ENCODE measurements around the gene LRP6. TPM values are rescaled to one million over a fixed set of nuclear protein-coding genes. Genes with fewer than 3 reads are reported as not detected.

LRP6 gene
- total and polyA plus RNA-seq, 2 experiments from 2014 or later: 29.1 to 73.8 TPM

DNA sequence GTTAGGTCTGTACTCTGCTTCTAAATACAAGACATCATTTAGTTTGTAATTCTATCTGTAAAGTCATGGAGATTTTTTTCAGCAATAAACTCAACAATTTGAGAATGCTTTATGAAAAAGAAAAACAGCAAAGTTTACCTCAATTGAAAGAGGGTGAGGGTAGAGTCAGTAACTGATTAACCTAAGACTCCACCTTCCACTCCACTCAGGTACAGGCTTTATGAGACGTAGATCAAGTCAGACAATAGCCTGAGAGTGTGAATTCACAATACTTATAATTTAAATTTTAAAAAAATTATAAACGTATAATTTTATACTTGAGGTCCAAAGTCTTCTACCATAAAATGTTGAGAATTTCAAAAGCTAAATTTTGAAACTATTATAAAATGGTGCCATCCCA lies 150.2 kb downstream of the LRP6 start:
- Mint-ChIP-seq H3K27ac (no peak overlapping the region), H3K4me1 (no peaks in the 10 kb centered on the region), H3K27me3 (ENCODE audit: insufficient read depth, low read depth, poor library complexity) (peaks cover 6% of the 10 kb centered on the region), H3K4me3 (no peak overlapping the region), H3K9me3 (no peaks in the 10 kb centered on the region), H3K36me3 (ENCODE audit: low read depth) (peaks cover 28% of the 10 kb centered on the region; the same call in 2 of the 3 replicates)
- DNase-seq (ENCODE audit: low spot score) (no peak), ATAC-seq (no peak)
- Histone ChIP-seq H3K9me2 (ENCODE audit: insufficient read depth) (no peaks in the 10 kb centered on the region), H3K27ac (ENCODE audit: low read depth) (no peak overlapping the region), H3K4me3 (no peak overlapping the region), H4K20me1 (replicated peaks; ENCODE audit: insufficient read depth) (0 out of 2 replicates have a peak, but pooled peaks cover 3% of the 10 kb centered on the region), H3K4me1 (ENCODE audit: insufficient read depth) (no peaks in the 10 kb centered on the region), H3K4me2 (no peak overlapping the region), H3K79me2 (replicated peaks; ENCODE audit: insufficient read depth) (no peaks in the 10 kb centered on the region), H2AFZ (no peak overlapping the region), H3K27me3 (ENCODE audit: insufficient read depth) (no peaks in the 10 kb centered on the region), H3K36me3 (ENCODE audit: insufficient read depth) (peaks cover 4% of the 10 kb centered on the region; the same call in 1 of the 2 replicates), H3F3A (replicated peaks; ENCODE audit: low read depth) (no peaks in the 10 kb centered on the region)
- no peak for TF ChIP-seq ZNF331 (CRISPR knock-in tag; IDR thresholded peaks at IDR 0.05; ENCODE audit: low read depth)
- TF ChIP-seq STAT1 (IDR thresholded peaks at IDR 0.05; ENCODE audit: unreplicated experiment): no peak
- TF ChIP-seq, protein P1, sequence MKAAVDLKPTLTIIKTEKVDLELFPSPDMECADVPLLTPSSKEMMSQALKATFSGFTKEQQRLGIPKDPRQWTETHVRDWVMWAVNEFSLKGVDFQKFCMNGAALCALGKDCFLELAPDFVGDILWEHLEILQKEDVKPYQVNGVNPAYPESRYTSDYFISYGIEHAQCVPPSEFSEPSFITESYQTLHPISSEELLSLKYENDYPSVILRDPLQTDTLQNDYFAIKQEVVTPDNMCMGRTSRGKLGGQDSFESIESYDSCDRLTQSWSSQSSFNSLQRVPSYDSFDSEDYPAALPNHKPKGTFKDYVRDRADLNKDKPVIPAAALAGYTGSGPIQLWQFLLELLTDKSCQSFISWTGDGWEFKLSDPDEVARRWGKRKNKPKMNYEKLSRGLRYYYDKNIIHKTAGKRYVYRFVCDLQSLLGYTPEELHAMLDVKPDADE (IDR thresholded peaks at IDR 0.05): no peak
- no peak for TF ChIP-seq CREB1 (CRISPR knock-in tag; IDR thresholded peaks at IDR 0.05; ENCODE audit: low read depth)

DNA sequence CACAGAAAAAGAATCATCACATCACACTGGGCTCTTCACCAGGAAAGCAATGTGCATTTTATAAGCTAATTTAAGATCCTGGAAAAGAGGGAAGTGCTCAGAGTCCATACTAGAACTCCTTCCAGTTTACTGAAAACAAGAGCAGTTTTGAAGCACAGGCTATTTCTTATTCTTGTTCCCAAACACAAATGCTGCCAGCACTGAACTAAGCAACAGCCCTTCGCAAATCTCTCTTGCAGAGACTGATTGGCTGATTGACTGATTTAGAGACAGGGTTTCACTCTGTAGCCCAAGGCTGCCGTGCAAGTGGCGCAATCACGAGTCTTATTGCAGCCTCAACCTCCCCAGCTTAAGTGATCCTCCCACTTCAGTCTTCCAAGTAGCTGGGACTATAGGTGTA lies 151.3 kb downstream of the LRP6 start:
- no peaks in the 10 kb centered on the region for H3K27me3 ChIP-seq (ENCODE audit: insufficient read depth)
- Mint-ChIP-seq H3K4me3 (no peak overlapping the region), H3K9me3 (no peaks in the 10 kb centered on the region; the same call in 2 of the 3 replicates), H3K27me3 (ENCODE audit: insufficient read depth, low read depth, poor library complexity) (peaks cover 2% of the 10 kb centered on the region), H3K27ac (no peak overlapping the region), H3K4me1 (no peaks in the 10 kb centered on the region; the same call in 2 of the 3 replicates), H3K36me3 (ENCODE audit: low read depth) (peaks cover 24% of the 10 kb centered on the region; the same call in 2 of the 3 replicates)
- H3F3A ChIP-seq (replicated peaks; ENCODE audit: low read depth): no peaks in the 10 kb centered on the region
- no peak overlapping the region for H3K4me3 ChIP-seq
- TF ChIP-seq POLR2AphosphoS5 (IDR thresholded peaks at IDR 0.05; ENCODE audit: low read depth) (no peak), CREB1 (CRISPR knock-in tag; IDR thresholded peaks at IDR 0.05; ENCODE audit: low read depth) (no peak), ZNF331 (CRISPR knock-in tag; IDR thresholded peaks at IDR 0.05; ENCODE audit: low read depth) (no peak), NANOG (IDR thresholded peaks at IDR 0.05; ENCODE audit: borderline replicate concordance) (no peak), EZH2 (IDR thresholded peaks at IDR 0.05; ENCODE audit: low read depth, unreplicated experiment) (no peak), ZNF114 (CRISPR knock-in tag; IDR thresholded peaks at IDR 0.05) (no peak), JUNB (IDR thresholded peaks at IDR 0.05; ENCODE audit: unreplicated experiment) (no peak)
- TF ChIP-seq, protein P2, sequence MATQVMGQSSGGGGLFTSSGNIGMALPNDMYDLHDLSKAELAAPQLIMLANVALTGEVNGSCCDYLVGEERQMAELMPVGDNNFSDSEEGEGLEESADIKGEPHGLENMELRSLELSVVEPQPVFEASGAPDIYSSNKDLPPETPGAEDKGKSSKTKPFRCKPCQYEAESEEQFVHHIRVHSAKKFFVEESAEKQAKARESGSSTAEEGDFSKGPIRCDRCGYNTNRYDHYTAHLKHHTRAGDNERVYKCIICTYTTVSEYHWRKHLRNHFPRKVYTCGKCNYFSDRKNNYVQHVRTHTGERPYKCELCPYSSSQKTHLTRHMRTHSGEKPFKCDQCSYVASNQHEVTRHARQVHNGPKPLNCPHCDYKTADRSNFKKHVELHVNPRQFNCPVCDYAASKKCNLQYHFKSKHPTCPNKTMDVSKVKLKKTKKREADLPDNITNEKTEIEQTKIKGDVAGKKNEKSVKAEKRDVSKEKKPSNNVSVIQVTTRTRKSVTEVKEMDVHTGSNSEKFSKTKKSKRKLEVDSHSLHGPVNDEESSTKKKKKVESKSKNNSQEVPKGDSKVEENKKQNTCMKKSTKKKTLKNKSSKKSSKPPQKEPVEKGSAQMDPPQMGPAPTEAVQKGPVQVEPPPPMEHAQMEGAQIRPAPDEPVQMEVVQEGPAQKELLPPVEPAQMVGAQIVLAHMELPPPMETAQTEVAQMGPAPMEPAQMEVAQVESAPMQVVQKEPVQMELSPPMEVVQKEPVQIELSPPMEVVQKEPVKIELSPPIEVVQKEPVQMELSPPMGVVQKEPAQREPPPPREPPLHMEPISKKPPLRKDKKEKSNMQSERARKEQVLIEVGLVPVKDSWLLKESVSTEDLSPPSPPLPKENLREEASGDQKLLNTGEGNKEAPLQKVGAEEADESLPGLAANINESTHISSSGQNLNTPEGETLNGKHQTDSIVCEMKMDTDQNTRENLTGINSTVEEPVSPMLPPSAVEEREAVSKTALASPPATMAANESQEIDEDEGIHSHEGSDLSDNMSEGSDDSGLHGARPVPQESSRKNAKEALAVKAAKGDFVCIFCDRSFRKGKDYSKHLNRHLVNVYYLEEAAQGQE (IDR thresholded peaks at IDR 0.05; ENCODE audit: unreplicated experiment): no peak
- TF ChIP-seq, protein P3, sequence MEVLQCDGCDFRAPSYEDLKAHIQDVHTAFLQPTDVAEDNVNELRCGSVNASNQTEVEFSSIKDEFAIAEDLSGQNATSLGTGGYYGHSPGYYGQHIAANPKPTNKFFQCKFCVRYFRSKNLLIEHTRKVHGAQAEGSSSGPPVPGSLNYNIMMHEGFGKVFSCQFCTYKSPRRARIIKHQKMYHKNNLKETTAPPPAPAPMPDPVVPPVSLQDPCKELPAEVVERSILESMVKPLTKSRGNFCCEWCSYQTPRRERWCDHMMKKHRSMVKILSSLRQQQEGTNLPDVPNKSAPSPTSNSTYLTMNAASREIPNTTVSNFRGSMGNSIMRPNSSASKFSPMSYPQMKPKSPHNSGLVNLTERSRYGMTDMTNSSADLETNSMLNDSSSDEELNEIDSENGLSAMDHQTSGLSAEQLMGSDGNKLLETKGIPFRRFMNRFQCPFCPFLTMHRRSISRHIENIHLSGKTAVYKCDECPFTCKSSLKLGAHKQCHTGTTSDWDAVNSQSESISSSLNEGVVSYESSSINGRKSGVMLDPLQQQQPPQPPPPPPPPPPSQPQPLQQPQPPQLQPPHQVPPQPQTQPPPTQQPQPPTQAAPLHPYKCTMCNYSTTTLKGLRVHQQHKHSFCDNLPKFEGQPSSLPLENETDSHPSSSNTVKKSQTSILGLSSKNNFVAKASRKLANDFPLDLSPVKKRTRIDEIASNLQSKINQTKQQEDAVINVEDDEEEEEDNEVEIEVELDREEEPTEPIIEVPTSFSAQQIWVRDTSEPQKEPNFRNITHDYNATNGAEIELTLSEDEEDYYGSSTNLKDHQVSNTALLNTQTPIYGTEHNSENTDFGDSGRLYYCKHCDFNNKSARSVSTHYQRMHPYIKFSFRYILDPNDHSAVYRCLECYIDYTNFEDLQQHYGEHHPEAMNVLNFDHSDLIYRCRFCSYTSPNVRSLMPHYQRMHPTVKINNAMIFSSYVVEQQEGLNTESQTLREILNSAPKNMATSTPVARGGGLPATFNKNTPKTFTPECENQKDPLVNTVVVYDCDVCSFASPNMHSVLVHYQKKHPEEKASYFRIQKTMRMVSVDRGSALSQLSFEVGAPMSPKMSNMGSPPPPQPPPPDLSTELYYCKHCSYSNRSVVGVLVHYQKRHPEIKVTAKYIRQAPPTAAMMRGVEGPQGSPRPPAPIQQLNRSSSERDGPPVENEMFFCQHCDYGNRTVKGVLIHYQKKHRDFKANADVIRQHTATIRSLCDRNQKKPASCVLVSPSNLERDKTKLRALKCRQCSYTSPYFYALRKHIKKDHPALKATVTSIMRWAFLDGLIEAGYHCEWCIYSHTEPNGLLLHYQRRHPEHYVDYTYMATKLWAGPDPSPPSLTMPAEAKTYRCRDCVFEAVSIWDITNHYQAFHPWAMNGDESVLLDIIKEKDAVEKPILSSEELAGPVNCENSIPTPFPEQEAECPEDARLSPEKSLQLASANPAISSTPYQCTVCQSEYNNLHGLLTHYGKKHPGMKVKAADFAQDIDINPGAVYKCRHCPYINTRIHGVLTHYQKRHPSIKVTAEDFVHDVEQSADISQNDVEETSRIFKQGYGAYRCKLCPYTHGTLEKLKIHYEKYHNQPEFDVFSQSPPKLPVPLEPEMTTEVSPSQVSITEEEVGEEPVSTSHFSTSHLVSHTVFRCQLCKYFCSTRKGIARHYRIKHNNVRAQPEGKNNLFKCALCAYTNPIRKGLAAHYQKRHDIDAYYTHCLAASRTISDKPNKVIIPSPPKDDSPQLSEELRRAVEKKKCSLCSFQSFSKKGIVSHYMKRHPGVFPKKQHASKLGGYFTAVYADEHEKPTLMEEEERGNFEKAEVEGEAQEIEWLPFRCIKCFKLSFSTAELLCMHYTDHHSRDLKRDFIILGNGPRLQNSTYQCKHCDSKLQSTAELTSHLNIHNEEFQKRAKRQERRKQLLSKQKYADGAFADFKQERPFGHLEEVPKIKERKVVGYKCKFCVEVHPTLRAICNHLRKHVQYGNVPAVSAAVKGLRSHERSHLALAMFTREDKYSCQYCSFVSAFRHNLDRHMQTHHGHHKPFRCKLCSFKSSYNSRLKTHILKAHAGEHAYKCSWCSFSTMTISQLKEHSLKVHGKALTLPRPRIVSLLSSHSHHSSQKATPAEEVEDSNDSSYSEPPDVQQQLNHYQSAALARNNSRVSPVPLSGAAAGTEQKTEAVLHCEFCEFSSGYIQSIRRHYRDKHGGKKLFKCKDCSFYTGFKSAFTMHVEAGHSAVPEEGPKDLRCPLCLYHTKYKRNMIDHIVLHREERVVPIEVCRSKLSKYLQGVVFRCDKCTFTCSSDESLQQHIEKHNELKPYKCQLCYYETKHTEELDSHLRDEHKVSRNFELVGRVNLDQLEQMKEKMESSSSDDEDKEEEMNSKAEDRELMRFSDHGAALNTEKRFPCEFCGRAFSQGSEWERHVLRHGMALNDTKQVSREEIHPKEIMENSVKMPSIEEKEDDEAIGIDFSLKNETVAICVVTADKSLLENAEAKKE (CRISPR knock-in tag; IDR thresholded peaks at IDR 0.05): no peak
- no peaks in the 10 kb centered on the region for H3K79me2 ChIP-seq (replicated peaks; ENCODE audit: insufficient read depth)
- no peak overlapping the region for H2AFZ ChIP-seq
- H3K4me2 ChIP-seq: no peak overlapping the region
- H3K9me2 ChIP-seq (ENCODE audit: insufficient read depth): no peaks in the 10 kb centered on the region
- ATAC-seq (no peak), DNase-seq (ENCODE audit: low spot score) (no peak)
- no peaks in the 10 kb centered on the region for H3K36me3 ChIP-seq (ENCODE audit: insufficient read depth)
- H3K27ac ChIP-seq (ENCODE audit: low read depth): peak overlapping the region; percentile 29
- 0 out of 2 replicates have a peak, but pooled peaks cover 3% of the 10 kb centered on the region for H4K20me1 ChIP-seq (replicated peaks; ENCODE audit: insufficient read depth)
- H3K4me1 ChIP-seq (ENCODE audit: insufficient read depth): no peaks in the 10 kb centered on the region
